ENCODE results near the gene TAOK3.
A peak's percentile ranks its signal among the peaks of the same experiment; 100 is the strongest.

TAOK3 gene

DNA sequence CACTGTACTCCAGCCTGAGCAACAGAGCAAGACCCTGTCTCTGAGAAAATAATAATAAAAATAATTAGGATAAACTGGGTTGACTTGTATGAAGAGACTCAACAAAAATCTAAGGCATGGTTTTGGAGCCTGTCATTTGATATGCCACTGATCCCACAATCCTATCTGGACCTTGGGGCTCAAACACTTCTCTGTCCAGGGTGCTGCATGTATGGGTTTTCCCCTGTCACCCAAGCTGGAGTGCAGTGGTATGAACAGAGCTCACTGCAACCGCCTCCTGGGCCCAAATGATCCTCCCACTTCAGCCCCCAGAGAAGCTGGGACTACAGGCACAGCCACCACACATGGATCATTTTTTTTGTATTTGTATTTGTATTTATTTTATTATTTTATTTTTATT, 263.6 kb downstream of the TAOK3 start:
- no peak overlapping the region for H3K27ac ChIP-seq (ENCODE audit: insufficient read depth, low read length, poor library complexity, severe bottlenecking)
- no peaks in the 10 kb centered on the region for H3K9me3 ChIP-seq (ENCODE audit: control insufficient read depth, low read length)
- no peaks in the 10 kb centered on the region for H3K27me3 ChIP-seq (replicated peaks; ENCODE audit: control insufficient read depth, insufficient read depth, low read length, poor library complexity, severe bottlenecking)
- no peak overlapping the region for H3K4me3 ChIP-seq (ENCODE audit: insufficient read depth, low read depth, low read length, poor library complexity, severe bottlenecking)
- peaks cover 5% of the 10 kb centered on the region for H3K4me1 ChIP-seq (ENCODE audit: control insufficient read depth, insufficient read depth, low read length, poor library complexity, severe bottlenecking)
- no peak for DNase-seq
- no peaks in the 10 kb centered on the region for H3K36me3 ChIP-seq (ENCODE audit: control insufficient read depth, insufficient read depth, low read length)

DNA sequence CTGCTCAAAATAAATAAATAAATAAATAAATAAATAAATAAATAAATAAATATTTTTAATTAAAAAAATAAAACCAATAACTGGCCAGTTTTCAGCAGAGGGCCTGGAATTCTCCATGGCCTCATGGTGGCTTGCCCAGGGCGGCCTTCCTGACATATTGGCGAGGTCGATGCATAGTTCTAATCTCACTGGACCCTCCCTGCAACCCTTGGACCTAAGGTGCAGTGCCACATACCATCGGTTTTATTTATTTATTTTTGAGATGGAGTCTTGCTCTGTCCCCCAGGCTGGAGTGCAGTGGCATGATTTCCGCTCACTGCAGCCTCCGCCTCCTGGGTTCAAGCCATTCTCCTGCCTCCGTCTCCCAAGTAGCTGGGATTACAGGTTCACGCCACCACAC, 265.0 kb downstream of the TAOK3 start:
- no peaks in the 10 kb centered on the region for H3K27me3 ChIP-seq (replicated peaks; ENCODE audit: control insufficient read depth, insufficient read depth, low read length, poor library complexity, severe bottlenecking)
- H3K9me3 ChIP-seq (ENCODE audit: control insufficient read depth, low read length), result no peaks in the 10 kb centered on the region
- no peak overlapping the region for H3K4me3 ChIP-seq (ENCODE audit: insufficient read depth, low read depth, low read length, poor library complexity, severe bottlenecking)
- no peak overlapping the region for H3K27ac ChIP-seq (ENCODE audit: insufficient read depth, low read length, poor library complexity, severe bottlenecking)
- H3K4me1 ChIP-seq (ENCODE audit: control insufficient read depth, insufficient read depth, low read length, poor library complexity, severe bottlenecking), result peaks cover 5% of the 10 kb centered on the region
- no peaks in the 10 kb centered on the region for H3K36me3 ChIP-seq (ENCODE audit: control insufficient read depth, insufficient read depth, low read length)
- DNase-seq, result no peak

DNA sequence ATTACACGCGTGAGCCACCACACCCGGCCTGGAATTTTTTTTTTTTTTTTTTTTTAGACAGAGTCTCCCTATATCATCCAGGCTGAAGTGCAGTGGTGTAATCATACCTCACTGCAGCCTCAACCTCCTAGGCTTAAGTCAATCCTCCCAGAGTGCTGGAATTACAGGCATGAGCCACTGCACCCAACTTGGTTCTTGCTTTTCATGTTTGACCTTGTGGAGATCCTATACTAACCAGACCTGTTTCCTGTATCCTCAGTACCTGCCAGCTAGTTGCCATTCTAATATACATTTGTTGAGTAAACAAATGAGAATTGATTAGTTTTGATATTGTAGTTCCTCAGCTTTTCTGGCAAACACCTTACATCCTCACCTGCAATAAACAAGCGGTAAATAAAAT, 265.7 kb downstream of the TAOK3 start:
- H3K36me3 ChIP-seq (ENCODE audit: control insufficient read depth, insufficient read depth, low read length), result no peaks in the 10 kb centered on the region
- H3K4me3 ChIP-seq (ENCODE audit: insufficient read depth, low read depth, low read length, poor library complexity, severe bottlenecking), result no peak overlapping the region
- H3K9me3 ChIP-seq (ENCODE audit: control insufficient read depth, low read length), result no peaks in the 10 kb centered on the region
- no peak overlapping the region for H3K27ac ChIP-seq (ENCODE audit: insufficient read depth, low read length, poor library complexity, severe bottlenecking)
- peaks cover 5% of the 10 kb centered on the region for H3K4me1 ChIP-seq (ENCODE audit: control insufficient read depth, insufficient read depth, low read length, poor library complexity, severe bottlenecking)
- H3K27me3 ChIP-seq (replicated peaks; ENCODE audit: control insufficient read depth, insufficient read depth, low read length, poor library complexity, severe bottlenecking), result no peaks in the 10 kb centered on the region
- DNase-seq, result no peak

DNA sequence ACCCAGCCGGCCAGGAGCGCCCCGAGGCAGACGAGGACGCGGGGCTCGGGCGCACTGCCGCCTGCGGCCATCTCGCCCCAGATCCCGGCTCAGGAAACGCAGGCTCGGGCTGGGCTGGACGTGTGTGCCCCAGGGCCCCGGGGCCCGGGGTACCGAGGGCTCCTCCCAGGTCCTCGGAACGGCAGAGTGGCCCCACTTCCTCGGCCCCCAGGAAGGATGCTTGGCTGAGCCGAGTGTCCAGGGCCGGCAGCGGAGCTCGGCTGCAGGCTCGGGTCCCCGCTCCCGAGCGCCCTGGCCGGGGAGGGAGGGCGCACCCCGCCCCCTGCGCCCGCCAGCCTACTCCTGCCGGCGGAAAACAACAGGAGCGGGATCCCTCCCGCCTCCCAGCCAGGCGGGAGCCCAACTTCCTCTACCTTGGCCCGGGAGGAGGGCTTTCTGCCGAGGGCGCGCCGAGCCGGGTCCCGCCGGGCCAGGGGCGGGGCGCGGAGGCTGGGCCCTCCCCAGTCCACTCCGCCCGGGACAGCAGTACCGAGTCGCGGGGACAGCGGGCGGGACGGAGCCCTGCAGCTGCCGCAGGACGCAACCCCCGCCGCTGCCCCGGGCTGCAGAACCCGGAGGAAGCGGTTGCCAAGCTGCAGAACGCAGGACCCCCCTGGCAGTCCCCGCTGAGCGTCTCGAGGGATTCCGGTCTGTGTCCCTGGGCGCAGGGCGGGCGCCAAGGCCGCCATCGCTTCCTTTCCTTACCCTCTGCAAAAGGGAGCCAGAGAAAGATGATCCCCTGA, 268.9 kb downstream of the TAOK3 start, which contains the start of gene VSIG10:
VSIG10 (minus strand) TSS at position 411 of the 782 bp plus-strand sequence; CDS start at position 71, 340 bp downstream.
- no peak within 1 kb of the TSS for H3K27ac ChIP-seq (ENCODE audit: insufficient read depth, low read length, poor library complexity, severe bottlenecking)
- DNase-seq, result no peak

DNA sequence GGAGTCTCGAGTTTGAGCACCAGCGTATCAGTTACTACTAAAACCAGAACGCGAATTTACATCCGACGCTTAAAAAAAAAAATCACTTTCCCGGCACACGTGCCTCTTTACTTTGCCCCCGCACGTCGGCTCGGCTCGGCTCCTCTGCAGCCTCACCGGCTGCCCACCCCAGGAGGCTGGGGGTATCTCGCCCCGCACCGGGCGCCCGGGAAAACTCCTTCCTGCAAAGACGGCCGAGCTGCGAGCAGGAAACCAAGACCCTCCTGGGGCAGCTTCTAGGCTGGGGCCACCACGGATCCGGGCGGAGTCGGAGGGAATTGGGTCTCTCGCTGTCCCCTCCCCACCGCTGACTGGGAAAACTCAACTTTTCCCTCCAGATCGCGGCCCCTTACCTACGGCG, 269.5 kb downstream of the TAOK3 start:
- H3K27ac ChIP-seq (ENCODE audit: insufficient read depth, low read length, poor library complexity, severe bottlenecking), result no peak overlapping the region
- H3K4me1 ChIP-seq (ENCODE audit: control insufficient read depth, insufficient read depth, low read length, poor library complexity, severe bottlenecking), result peaks cover 5% of the 10 kb centered on the region
- H3K27me3 ChIP-seq (replicated peaks; ENCODE audit: control insufficient read depth, insufficient read depth, low read length, poor library complexity, severe bottlenecking), result no peaks in the 10 kb centered on the region
- no peaks in the 10 kb centered on the region for H3K9me3 ChIP-seq (ENCODE audit: control insufficient read depth, low read length)
- H3K4me3 ChIP-seq (ENCODE audit: insufficient read depth, low read depth, low read length, poor library complexity, severe bottlenecking), result peak overlapping the region; percentile 78
- no peaks in the 10 kb centered on the region for H3K36me3 ChIP-seq (ENCODE audit: control insufficient read depth, insufficient read depth, low read length)
- DNase-seq, result no peak

More for the DNA sequence above, 268.9 kb downstream of the TAOK3 start, which contains the start of gene VSIG10:
- Histone ChIP-seq H3K36me3 (ENCODE audit: control insufficient read depth, insufficient read depth, low read length) (no peaks in the 10 kb centered on the region), H3K4me3 (ENCODE audit: insufficient read depth, low read depth, low read length, poor library complexity, severe bottlenecking) (peak within 1 kb of the TSS; percentile 78), H3K4me1 (ENCODE audit: control insufficient read depth, insufficient read depth, low read length, poor library complexity, severe bottlenecking) (peaks cover 5% of the 10 kb centered on the region), H3K27me3 (replicated peaks; ENCODE audit: control insufficient read depth, insufficient read depth, low read length, poor library complexity, severe bottlenecking) (no peaks in the 10 kb centered on the region), H3K9me3 (ENCODE audit: control insufficient read depth, low read length) (no peaks in the 10 kb centered on the region)

DNA sequence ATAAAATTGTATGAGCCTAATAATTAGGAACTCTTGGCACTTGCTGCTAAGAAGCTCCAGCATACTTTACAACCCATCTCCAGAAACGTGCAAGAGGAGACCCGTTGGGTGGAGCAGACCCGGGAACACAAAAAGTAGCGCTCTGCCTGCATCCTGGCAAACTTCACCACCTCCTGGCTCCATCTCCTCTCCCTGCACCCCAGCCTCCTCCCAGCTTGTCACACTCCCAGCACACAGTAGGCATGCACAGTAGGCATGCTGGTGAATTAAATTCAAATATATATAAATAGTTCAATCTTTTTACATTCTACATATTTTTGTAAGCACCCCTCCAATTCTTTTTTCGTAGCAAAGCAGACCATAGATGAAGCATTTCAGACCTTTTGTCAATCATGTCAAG, 270.1 kb downstream of the TAOK3 start:
- H3K4me3 ChIP-seq (ENCODE audit: insufficient read depth, low read depth, low read length, poor library complexity, severe bottlenecking), result no peak overlapping the region
- H3K9me3 ChIP-seq (ENCODE audit: control insufficient read depth, low read length), result no peaks in the 10 kb centered on the region
- H3K36me3 ChIP-seq (ENCODE audit: control insufficient read depth, insufficient read depth, low read length), result no peaks in the 10 kb centered on the region
- no peak overlapping the region for H3K27ac ChIP-seq (ENCODE audit: insufficient read depth, low read length, poor library complexity, severe bottlenecking)
- H3K4me1 ChIP-seq (ENCODE audit: control insufficient read depth, insufficient read depth, low read length, poor library complexity, severe bottlenecking), result peaks cover 5% of the 10 kb centered on the region
- DNase-seq, result no peak
- no peaks in the 10 kb centered on the region for H3K27me3 ChIP-seq (replicated peaks; ENCODE audit: control insufficient read depth, insufficient read depth, low read length, poor library complexity, severe bottlenecking)

DNA sequence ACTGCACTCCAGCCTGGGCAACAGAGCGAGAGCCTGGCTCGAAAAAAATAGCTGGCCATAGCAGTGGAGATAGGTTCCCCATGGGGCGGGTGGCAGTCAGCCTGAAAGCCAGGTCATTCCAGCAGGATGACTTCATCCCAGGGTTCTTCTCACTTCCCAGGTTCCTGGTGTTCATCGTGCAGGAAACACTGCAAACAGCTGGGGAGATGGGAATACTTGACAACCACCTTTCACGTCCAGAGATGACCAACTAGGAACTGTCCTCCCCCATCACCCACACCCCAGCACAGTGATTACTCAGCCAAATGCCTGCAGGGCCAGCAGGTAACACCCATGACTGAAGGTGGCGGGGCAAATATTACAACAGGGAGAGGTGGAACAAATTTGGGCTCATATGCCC, 270.6 kb downstream of the TAOK3 start:
- H3K4me3 ChIP-seq (ENCODE audit: insufficient read depth, low read depth, low read length, poor library complexity, severe bottlenecking), result no peak overlapping the region
- H3K9me3 ChIP-seq (ENCODE audit: control insufficient read depth, low read length), result no peaks in the 10 kb centered on the region
- H3K4me1 ChIP-seq (ENCODE audit: control insufficient read depth, insufficient read depth, low read length, poor library complexity, severe bottlenecking), result peaks cover 5% of the 10 kb centered on the region
- H3K36me3 ChIP-seq (ENCODE audit: control insufficient read depth, insufficient read depth, low read length), result no peaks in the 10 kb centered on the region
- H3K27ac ChIP-seq (ENCODE audit: insufficient read depth, low read length, poor library complexity, severe bottlenecking), result no peak overlapping the region
- H3K27me3 ChIP-seq (replicated peaks; ENCODE audit: control insufficient read depth, insufficient read depth, low read length, poor library complexity, severe bottlenecking), result no peaks in the 10 kb centered on the region
- DNase-seq, result no peak

DNA sequence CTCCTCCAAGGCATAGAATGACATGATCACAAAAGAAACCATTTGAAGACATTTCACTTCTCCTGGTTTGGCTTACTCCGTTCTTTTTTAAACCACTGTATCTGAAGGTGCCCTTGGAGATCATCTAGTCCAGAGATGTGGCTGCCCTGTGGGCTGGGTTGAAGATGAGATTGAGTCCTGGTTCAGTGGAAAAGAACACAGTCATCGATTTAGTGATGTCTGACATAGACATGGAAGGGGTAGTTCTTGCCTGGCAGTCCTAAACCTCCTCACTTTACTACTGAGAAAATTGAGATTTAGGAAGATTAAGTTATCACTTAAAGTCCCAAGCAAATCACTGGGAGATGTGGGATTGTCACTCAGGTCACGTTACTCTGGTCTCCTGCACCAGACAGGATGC, 271.7 kb downstream of the TAOK3 start:
- Histone ChIP-seq H3K27me3 (replicated peaks; ENCODE audit: control insufficient read depth, insufficient read depth, low read length, poor library complexity, severe bottlenecking) (no peaks in the 10 kb centered on the region), H3K36me3 (ENCODE audit: control insufficient read depth, insufficient read depth, low read length) (no peaks in the 10 kb centered on the region), H3K4me1 (ENCODE audit: control insufficient read depth, insufficient read depth, low read length, poor library complexity, severe bottlenecking) (peaks cover 5% of the 10 kb centered on the region), H3K9me3 (ENCODE audit: control insufficient read depth, low read length) (no peaks in the 10 kb centered on the region), H3K4me3 (ENCODE audit: insufficient read depth, low read depth, low read length, poor library complexity, severe bottlenecking) (no peak overlapping the region), H3K27ac (ENCODE audit: insufficient read depth, low read length, poor library complexity, severe bottlenecking) (no peak overlapping the region)
- DNase-seq, result no peak

Measured in effector memory CD4-positive, alpha-beta T cell (primary cell).